ENCODE data around the gene ATP8A2.

ATP8A2 gene

GRCh38 chr13:25738342-25739196, 366.8 kb downstream of the ATP8A2 start:
- DNase-seq = no peak

- no peak for DNase-seq
These were observed 367.6 kb downstream of the ATP8A2 start for GRCh38 chr13:25739376-25739775.

GRCh38 chr13:25741796-25742195, 370.0 kb downstream of the ATP8A2 start:
- no peak for DNase-seq

GRCh38 chr13:25742220-25742619, 370.4 kb downstream of the ATP8A2 start:
- no peak for DNase-seq

- no peak for DNase-seq
These were observed 371.6 kb downstream of the ATP8A2 start for GRCh38 chr13:25743421-25743820.

GRCh38 chr13:25744178-25744577, 372.4 kb downstream of the ATP8A2 start:
- no peak for DNase-seq

- no peak for DNase-seq
These were observed 374.4 kb downstream of the ATP8A2 start for GRCh38 chr13:25746131-25746530.

GRCh38 chr13:25752957-25753551, 381.3 kb downstream of the ATP8A2 start:
- DNase-seq = peak; percentile 48

GRCh38 chr13:25753976-25754375, 382.2 kb downstream of the ATP8A2 start:
- no peak for DNase-seq

- DNase-seq = no peak
These were observed 384.5 kb downstream of the ATP8A2 start for GRCh38 chr13:25756251-25756650.

- DNase-seq = no peak
These were observed 385.1 kb downstream of the ATP8A2 start for GRCh38 chr13:25756912-25757311.

- DNase-seq = no peak
These were observed 389.3 kb downstream of the ATP8A2 start for GRCh38 chr13:25761041-25761440.

GRCh38 chr13:25762281-25762680, 390.5 kb downstream of the ATP8A2 start:
- peak; percentile 41 for DNase-seq

- peak; percentile 19 for DNase-seq
These were observed 391.1 kb downstream of the ATP8A2 start for GRCh38 chr13:25762795-25763377.

- no peak for DNase-seq
These were observed 392.6 kb downstream of the ATP8A2 start for GRCh38 chr13:25764378-25764777.

- no peak for DNase-seq
These were observed 393.5 kb downstream of the ATP8A2 start for GRCh38 chr13:25765266-25765665.

GRCh38 chr13:25766576-25766975, 394.8 kb downstream of the ATP8A2 start:
- DNase-seq = no peak

GRCh38 chr13:25766991-25767390, 395.2 kb downstream of the ATP8A2 start:
- no peak for DNase-seq

- DNase-seq = no peak
These were observed 396.6 kb downstream of the ATP8A2 start for GRCh38 chr13:25768376-25768775.

GRCh38 chr13:25768838-25769237, 397.1 kb downstream of the ATP8A2 start:
- no peak for DNase-seq

- DNase-seq = no peak
These were observed 398.8 kb downstream of the ATP8A2 start for GRCh38 chr13:25770601-25771000.

- no peak for DNase-seq
These were observed 399.4 kb downstream of the ATP8A2 start for GRCh38 chr13:25771202-25771601.

GRCh38 chr13:25771641-25772478, 400.1 kb downstream of the ATP8A2 start:
- no peak for DNase-seq

Measured in activated CD4-positive, alpha-beta T cell treated with anti-CD3 and anti-CD28 coated beads, Interleukin-2, Interleukin-6, amounts not matched to agents 100 ng/mL and 50 ng/mL, durations not matched to agents 16 hours and 8 hours (primary cell).